ENCODE results near the gene GBP1. TPM values are rescaled to one million over a fixed set of nuclear protein-coding genes. Genes with fewer than 3 reads are reported as not detected.
"Not testable (repeated sequence)": the region's sequence is repeated elsewhere in the genome, so short reads cannot be mapped to it uniquely, and the experiment has no call there.

Gene GBP1
- total RNA-seq, 1 experiment from 2014 or later, result 10.4 TPM

DNA sequence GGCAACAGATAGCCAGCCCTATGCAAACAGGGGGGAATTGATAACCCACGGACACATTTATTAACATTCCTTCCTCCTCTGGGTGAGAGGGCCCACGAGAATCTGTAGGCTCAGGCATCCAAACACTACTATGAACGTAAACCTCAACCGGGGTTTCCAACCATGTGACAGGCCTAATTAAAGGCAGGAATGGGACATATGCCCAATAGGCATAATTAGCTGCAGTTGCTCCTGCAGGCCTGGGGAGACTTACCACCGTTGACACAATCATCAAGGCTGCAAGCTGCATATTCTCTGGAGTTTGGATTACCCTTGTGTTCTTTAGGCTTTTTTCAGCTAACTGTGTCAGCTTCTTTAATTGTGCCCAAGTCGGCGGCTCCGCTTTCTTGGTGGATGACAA, 22.2 kb upstream of the GBP1 start:
- intact Hi-C loops (cut with micrococcal nuclease), result loop anchor here (5.0 kb wide), 1 partner anchor 105 kb away; no protein-coding TSS in a partner anchor
- H3K4me3 Mint-ChIP-seq (ENCODE audit: unreplicated experiment), result no peak overlapping the region
- H3K27ac Mint-ChIP-seq (ENCODE audit: low read depth, unreplicated experiment), result no peak overlapping the region
- H3K4me1 Mint-ChIP-seq (ENCODE audit: insufficient read depth, unreplicated experiment), result no peaks in the 10 kb centered on the region
- no peak for DNase-seq (ENCODE audit: unreplicated experiment)
- no peaks in the 10 kb centered on the region for H3K36me3 Mint-ChIP-seq (ENCODE audit: insufficient read depth, unreplicated experiment)
- no peaks in the 10 kb centered on the region for H3K27me3 Mint-ChIP-seq (ENCODE audit: insufficient read depth, unreplicated experiment)
- POLR2A ChIA-PET, result interaction anchor here (0.7 kb wide), 1 partner anchor 89 kb away, joined by 3 read pairs; no protein-coding TSS in a partner anchor
- TF ChIP-seq, protein P1, sequence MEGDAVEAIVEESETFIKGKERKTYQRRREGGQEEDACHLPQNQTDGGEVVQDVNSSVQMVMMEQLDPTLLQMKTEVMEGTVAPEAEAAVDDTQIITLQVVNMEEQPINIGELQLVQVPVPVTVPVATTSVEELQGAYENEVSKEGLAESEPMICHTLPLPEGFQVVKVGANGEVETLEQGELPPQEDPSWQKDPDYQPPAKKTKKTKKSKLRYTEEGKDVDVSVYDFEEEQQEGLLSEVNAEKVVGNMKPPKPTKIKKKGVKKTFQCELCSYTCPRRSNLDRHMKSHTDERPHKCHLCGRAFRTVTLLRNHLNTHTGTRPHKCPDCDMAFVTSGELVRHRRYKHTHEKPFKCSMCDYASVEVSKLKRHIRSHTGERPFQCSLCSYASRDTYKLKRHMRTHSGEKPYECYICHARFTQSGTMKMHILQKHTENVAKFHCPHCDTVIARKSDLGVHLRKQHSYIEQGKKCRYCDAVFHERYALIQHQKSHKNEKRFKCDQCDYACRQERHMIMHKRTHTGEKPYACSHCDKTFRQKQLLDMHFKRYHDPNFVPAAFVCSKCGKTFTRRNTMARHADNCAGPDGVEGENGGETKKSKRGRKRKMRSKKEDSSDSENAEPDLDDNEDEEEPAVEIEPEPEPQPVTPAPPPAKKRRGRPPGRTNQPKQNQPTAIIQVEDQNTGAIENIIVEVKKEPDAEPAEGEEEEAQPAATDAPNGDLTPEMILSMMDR (IDR thresholded peaks at IDR 0.05; ENCODE audit: unreplicated experiment), result no peak
- no peaks in the 10 kb centered on the region for H3K9me3 Mint-ChIP-seq (ENCODE audit: unreplicated experiment)
- no TSS peak for BruUV-seq (replicated peaks)
- CTCF ChIA-PET, result interaction anchor here (0.6 to 1.5 kb wide), 4 partner anchors 80 to 369 kb away, joined by 4 to 5 read pairs (median 4); no protein-coding TSS in a partner anchor

DNA sequence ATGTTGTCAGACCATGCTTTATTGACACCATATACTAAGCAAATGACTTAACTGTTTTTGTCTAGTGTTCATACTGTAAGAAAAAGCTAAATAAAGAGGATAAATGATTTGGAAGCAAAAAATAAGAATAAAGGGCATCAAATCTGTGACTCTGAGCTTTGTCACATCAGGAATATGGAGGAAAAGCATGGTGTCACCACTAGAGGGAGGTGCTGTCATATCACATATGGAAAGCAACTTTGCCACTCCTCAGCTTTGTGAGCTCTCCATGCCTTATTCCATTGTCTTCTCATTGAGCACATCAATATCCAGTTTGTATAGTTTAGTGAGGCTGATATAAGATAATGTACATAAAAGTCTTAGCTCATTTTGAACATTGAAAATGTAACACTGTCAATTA, 20.8 kb upstream of the GBP1 start:
- intact Hi-C loops (cut with micrococcal nuclease), result loop anchor here (1.0 to 5.0 kb wide), 6 partner anchors 63 to 370 kb away; no protein-coding TSS in a partner anchor
- no TSS peak for BruUV-seq (replicated peaks)
- CTCF ChIA-PET, result interaction anchor here (0.6 to 2.6 kb wide), 32 partner anchors 10 to 1561 kb away, joined by 3 to 38 read pairs (median 4); partner anchors contain the start of genes GBP1, GBP2 and GBP6
- H3K36me3 Mint-ChIP-seq (ENCODE audit: insufficient read depth, unreplicated experiment), result no peaks in the 10 kb centered on the region
- no peak overlapping the region for H3K27ac Mint-ChIP-seq (ENCODE audit: low read depth, unreplicated experiment)
- no peak overlapping the region for H3K4me3 Mint-ChIP-seq (ENCODE audit: unreplicated experiment)
- peak; percentile 73 for DNase-seq (ENCODE audit: unreplicated experiment)
- no peaks in the 10 kb centered on the region for H3K9me3 Mint-ChIP-seq (ENCODE audit: unreplicated experiment)
- TF ChIP-seq, protein P1 (IDR thresholded peaks at IDR 0.05; ENCODE audit: unreplicated experiment), result peak; percentile 65
- POLR2A ChIA-PET, result interaction anchor here (0.7 to 1.1 kb wide), 2 partner anchors 12 to 27 kb away, joined by 3 to 5 read pairs; no protein-coding TSS in a partner anchor
- no peaks in the 10 kb centered on the region for H3K27me3 Mint-ChIP-seq (ENCODE audit: insufficient read depth, unreplicated experiment)
- no peaks in the 10 kb centered on the region for H3K4me1 Mint-ChIP-seq (ENCODE audit: insufficient read depth, unreplicated experiment)

DNA sequence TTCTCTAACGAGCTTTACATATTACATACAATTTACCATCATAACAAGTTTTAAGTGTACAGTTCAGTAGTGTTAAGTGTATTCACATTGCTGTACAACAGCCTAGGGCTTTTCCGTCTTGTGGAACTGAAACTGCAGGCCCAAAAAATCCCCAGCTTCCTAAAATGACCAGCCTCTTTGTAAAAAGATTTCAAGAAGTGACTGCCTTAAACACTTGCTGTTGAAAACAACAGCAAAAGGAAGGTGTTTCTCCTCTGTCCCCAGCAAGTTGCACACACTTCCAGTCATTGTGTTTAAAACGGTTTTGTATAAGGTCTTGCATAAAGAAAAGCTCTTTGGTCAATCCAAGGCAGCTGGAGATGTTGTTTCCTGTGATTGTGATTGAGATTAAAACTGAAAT, 16.0 kb upstream of the GBP1 start:
- ChIA-PET CTCF (interaction anchor here (0.5 to 2.5 kb wide), 4 partner anchors 67 to 293 kb away, joined by 3 to 10 read pairs (median 3); no protein-coding TSS in a partner anchor), POLR2A (no interaction called here)
- TF ChIP-seq, protein P1 (IDR thresholded peaks at IDR 0.05; ENCODE audit: unreplicated experiment), result no peak
- BruUV-seq (replicated peaks), result no TSS peak
- H3K4me3 Mint-ChIP-seq (ENCODE audit: unreplicated experiment), result no peak overlapping the region
- intact Hi-C loops (cut with micrococcal nuclease), result no loop called here
- no peak for DNase-seq (ENCODE audit: unreplicated experiment)
- H3K4me1 Mint-ChIP-seq (ENCODE audit: insufficient read depth, unreplicated experiment), result no peaks in the 10 kb centered on the region
- H3K9me3 Mint-ChIP-seq (ENCODE audit: unreplicated experiment), result peaks cover 8% of the 10 kb centered on the region
- H3K36me3 Mint-ChIP-seq (ENCODE audit: insufficient read depth, unreplicated experiment), result no peaks in the 10 kb centered on the region
- H3K27me3 Mint-ChIP-seq (ENCODE audit: insufficient read depth, unreplicated experiment), result no peaks in the 10 kb centered on the region
- no peak overlapping the region for H3K27ac Mint-ChIP-seq (ENCODE audit: low read depth, unreplicated experiment)

DNA sequence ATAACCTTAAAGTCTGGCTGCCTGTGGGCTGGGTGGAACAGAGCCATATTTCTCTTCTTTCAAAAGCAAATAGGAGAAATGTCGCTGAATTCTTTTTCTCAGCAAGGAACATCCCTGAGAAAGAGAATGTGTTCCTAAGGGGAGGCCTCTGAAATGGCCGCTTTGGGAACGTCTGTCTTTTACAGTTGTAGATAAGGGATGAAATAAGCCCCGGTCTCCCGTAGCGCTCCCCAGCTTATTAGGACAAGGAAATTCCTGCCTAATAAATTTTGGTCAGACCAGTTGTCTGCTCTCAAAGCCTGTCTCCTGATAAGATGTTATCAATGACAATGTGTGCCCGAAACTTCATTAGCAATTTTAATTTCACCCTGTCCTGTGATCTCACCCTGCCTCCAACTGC, 15.1 kb upstream of the GBP1 start:
- POLR2A ChIA-PET; DNase-seq (ENCODE audit: unreplicated experiment); BruUV-seq (replicated peaks); intact Hi-C loops (cut with micrococcal nuclease); H3K36me3 Mint-ChIP-seq (ENCODE audit: insufficient read depth, unreplicated experiment); H3K27me3 Mint-ChIP-seq (ENCODE audit: insufficient read depth, unreplicated experiment); H3K4me3 Mint-ChIP-seq (ENCODE audit: unreplicated experiment); H3K4me1 Mint-ChIP-seq (ENCODE audit: insufficient read depth, unreplicated experiment); H3K27ac Mint-ChIP-seq (ENCODE audit: low read depth, unreplicated experiment); H3K9me3 Mint-ChIP-seq (ENCODE audit: unreplicated experiment): not testable (repeated sequence)
- CTCF ChIA-PET, result interaction anchor here (2.5 kb wide), 1 partner anchor 278 kb away, joined by 10 read pairs; no protein-coding TSS in a partner anchor

DNA sequence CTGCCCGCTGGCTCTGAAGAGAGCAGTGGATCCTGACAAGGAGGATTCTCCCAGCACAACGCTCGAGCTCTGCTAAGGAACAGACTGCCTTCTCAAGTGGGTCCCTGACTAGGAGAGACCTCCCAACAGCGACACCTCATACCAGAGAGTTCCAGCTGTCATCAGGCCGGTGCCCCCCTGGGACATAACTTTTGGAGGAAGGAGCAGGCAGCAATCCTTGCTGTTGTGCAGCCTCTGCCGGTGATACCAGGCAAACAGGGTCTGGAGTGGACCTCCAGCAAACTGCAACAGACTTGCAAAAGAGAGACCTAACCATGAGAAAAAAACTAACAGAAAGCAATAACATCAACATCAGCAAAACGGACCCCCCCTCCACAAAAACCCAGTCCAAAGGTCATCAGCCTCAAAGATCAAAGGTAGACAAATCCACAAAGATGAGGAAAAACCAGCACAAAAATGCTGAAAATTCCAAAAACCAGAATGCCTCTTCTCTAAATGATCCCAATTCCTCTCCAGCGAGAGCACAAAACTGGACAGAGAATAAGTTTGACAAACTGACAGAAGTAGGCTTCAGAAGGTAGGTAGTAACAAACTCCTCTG, 7.6 kb upstream of the GBP1 start:
- H3K4me1 Mint-ChIP-seq (ENCODE audit: insufficient read depth, unreplicated experiment); DNase-seq (ENCODE audit: unreplicated experiment); CTCF ChIA-PET; H3K36me3 Mint-ChIP-seq (ENCODE audit: insufficient read depth, unreplicated experiment); H3K4me3 Mint-ChIP-seq (ENCODE audit: unreplicated experiment); BruUV-seq (replicated peaks); H3K27ac Mint-ChIP-seq (ENCODE audit: low read depth, unreplicated experiment); H3K27me3 Mint-ChIP-seq (ENCODE audit: insufficient read depth, unreplicated experiment); intact Hi-C loops (cut with micrococcal nuclease): not testable (repeated sequence)
- POLR2A ChIA-PET, result interaction anchor here (1.6 kb wide), 1 partner anchor 13 kb away, joined by 5 read pairs; no protein-coding TSS in a partner anchor
- H3K9me3 Mint-ChIP-seq (ENCODE audit: unreplicated experiment), result peaks cover 23% of the 10 kb centered on the region

Measured in MCF 10A (cell line).